ENCODE results near the gene SLC17A7.

- no peak for TF ChIP-seq ZSCAN18 (CRISPR knock-in tag; IDR thresholded peaks at IDR 0.05)
- TF ChIP-seq CTCF (IDR thresholded peaks at IDR 0.05), result no peak
- TF ChIP-seq PRRX2 (CRISPR knock-in tag; IDR thresholded peaks at IDR 0.05), result no peak
Measured at GRCh38 chr19:49415810-49416200, 25.5 kb downstream of the SLC17A7 start.

Data from WTC11 (cell line).